Activated CD8-positive, alpha-beta memory T cell treated with anti-CD3 and anti-CD28 coated beads, Interleukin-2, amount 50 U/mL, for 24 hours (primary cell): Measurements from ENCODE around the gene LMX1A.
A peak's percentile ranks its signal among the peaks of the same experiment; 100 is the strongest.

Experiments
- DNase-seq: peaks from one replicate; pipeline ENCODE4 v3.0.0-alpha.2; 2020; ENCODE audit errors: extremely low read depth

LMX1A gene

DNA sequence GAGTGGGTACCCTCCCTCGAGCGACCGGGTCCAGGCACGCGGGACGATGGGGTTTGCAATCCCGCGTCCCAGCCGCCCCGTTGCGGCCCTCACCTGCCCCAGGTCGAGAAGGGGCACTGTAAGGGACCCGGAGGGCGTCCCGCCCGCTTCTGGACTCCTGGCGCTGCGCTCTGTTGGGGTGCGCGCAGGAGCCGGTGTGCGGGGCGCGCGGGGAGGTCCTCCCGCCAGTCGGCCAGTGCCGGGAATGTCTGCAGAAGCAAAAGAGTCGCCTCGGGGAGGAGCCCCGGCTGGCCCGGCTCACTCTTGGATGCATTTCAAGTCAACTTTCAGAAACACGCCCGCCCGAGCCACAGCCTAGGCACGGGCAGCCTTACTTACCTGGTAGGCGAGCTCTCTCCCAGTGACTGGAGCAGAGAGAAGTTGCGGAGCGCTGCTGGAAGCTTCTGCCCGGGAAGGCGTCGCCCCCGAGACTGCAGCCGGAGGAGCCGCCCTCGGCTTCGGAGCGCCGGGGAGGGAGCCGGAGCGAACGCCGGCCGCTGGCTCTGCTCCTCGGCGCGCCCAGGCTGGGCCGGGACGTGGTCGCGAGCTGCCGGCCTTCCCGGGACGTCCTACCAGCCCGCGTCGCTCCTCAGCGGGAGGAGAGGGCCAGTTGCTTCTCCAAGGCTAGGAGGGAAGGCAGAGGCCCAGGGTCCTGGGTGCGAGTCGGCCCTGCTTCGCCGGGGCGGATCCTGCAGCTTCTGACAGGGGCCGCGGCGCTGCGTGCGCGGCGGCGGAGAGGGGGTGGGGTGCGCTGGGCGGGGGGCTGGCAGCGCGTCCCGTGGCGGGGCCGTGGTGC lies at the start of gene LMX1A:
LMX1A (minus strand) TSS at position 739 of the 835 bp plus-strand sequence. CDS start 1,156 bp downstream, outside the sequence.
- DNase-seq: no peak

DNA sequence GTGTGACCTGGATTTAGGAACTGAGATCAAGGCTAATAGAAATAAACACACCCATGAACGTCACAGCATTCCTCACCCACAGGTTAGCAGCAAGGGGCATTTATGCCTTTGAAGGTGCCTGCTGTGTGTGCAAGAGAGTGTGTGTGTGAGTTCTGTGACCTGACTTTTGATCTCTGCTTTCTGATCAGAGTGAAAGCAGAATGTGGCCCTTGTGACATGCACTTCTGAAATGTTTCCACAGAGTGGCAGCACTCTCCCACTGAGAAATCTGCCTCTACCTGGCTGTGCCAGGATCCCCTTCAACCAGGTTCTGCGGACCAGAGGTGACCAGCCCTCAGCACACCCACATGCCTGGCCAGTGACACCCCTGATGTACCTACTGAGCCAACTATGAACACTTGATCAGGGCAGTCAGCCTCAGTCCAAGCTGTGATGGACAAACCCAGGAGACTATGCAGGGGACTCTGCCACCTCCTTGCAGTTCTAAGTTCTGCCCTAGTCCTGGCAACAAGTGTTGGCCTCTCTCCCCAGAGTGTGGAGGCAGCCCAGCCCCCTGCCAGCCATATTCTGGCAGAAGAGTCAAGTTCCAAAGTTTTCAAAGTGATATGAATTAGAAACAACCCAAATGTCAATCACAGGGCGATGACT lies 47.4 kb upstream of the LMX1A start:
- DNase-seq: no peak

DNA sequence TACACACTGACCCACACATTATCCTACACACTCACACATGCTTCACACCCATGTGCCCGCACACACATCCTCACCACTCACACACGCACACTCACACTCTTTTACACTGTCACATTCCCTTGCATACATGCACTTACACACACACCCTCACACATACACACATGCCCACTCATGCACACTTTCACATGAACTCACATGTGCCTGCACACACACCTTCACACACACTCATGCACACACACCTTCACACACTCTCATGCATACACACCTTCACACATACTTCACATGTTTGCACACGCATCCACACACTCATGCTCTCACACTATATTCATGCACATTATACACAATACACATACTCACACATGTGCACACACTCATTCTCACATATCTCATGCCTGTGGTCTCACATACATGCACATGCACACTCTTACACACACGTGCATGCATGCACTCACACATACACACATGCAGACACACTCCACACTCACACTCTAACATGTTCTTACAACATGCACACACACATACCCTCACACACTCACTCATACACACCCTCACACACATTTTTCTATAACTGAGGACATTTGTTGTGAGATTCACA lies 46.1 kb upstream of the LMX1A start:
- no peak for DNase-seq

DNA sequence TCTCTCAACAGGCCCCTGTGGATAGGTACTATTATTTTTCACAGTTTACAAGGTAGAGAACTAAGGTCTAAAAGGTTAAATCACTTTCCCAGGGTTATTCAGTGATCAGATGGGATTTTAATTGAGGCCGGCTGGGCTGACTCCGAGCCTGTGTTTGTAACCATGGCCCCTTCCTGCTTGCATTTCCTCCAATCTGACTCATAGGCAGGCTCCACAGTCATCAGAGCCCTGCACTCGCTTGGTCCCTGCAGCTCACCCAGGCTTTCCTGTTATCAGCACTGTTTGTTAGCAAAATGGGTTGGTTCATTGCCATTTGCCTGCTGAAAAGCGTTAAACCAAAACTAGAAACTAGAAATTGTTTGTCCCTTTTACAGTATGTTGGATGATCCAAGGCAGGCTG lies 41.4 kb upstream of the LMX1A start:
- no peak for DNase-seq

DNA sequence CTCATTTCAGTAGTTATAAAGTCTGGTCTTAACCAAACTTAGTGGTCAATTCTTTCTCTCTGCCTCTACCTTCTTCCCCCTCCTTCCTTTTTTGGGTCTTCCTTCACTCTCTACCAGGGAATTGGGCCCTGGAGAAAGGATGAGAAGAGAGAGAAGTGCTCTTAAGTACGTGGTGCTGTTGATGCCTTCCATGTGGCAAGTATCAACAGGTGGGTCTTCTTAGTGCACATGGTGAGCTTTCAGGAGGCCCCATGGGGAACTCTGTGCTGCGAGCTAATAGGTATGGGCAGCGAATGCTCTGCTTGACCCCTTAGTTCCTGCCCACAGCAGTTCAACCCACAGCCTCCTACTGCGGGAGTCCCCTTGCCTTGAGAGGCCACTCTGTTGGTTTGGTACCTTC lies 39.4 kb upstream of the LMX1A start:
- DNase-seq: no peak

GRCh38 chr1:165395478-165395877 lies 39.0 kb upstream of the LMX1A start:
- DNase-seq: no peak

DNA sequence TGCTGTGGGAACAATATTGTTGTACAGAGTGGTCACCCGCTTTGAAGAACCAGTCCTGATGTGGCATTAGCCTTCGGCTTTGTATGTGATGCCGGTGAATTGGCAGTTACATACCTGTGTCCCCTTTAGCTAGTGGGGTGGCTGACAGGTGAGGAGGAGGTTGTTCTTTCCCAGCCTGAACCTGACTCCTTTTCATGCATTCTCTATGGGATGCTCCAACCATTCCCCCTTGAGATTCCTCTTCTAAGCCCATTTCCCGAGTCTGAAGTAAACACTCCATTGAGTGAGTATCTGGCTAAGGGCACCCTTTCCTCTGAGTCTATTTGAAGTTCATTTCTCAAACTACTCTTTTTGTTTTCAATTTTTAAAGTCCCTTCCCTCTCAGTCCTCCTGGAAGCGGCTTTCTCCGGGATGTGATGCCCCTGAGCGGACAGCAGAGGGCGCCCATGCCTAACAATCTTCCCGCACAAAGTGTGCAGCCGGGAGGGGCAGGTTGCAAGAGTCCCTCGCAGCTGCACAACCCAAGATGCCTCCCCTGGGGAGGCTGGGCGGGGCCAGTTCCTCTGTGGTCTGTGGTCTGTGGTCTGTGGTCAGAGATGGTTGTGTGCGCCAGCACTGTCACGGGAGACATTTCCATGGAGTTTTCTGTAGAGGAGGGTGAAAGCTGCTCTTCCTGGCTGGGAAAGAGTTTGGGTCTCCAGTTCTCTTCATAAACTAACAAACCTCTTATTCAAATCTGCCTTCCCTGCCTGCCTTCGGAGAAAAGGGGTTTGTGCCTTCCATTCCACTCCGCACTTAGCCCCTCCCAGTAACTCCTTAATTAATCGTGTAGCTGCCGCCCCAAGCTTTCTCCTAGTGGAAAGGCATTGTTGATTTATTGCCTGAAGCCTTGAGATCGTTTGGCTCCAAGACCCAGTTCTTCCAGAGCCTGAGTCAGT lies 36.4 kb upstream of the LMX1A start:
- peak; percentile 80 for DNase-seq

GRCh38 chr1:165389609-165390008 lies 33.1 kb upstream of the LMX1A start:
- no peak for DNase-seq

- no peak for DNase-seq
These were observed 31.4 kb upstream of the LMX1A start for GRCh38 chr1:165387961-165388360.

GRCh38 chr1:165387505-165387904 lies 31.0 kb upstream of the LMX1A start:
- no peak for DNase-seq

DNA sequence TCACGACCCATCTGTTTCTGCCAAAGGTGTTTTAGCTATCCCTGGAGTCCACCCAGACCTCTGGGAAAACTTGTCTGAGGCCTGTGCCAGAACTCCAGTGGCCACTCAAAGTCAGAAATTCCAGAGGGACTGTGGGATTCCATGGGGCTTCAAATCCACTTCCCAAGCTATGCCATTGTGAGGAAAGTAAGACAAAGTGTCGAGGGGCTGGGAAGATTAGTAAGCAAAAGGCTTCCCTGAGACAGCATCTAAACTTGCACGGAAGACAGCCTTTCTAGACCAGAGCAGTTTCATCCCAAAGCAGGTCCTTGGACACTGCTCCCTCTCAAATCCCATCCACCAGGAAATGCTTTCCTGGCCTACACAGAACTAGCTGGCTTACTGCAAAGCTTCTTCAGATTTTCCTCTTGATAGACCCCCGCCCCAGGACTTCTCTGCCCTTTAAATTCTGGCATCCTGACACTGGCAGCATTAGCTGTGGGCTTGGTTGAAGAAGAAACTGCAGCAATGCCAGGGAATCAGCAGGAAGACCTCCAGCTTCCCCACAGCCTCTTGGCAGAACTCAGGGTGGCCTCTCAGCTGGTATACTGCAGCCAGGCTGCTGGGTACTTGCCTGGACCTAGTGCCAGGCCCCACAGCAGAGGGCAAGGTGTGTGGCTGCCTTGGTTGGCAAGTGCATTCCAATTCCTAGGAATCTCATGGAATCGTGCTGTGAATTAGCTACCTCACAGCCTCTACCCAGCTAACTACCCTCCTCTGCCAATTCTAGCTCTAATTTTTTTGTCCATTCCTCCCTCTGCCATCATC lies 27.3 kb upstream of the LMX1A start:
- no peak for DNase-seq

DNA sequence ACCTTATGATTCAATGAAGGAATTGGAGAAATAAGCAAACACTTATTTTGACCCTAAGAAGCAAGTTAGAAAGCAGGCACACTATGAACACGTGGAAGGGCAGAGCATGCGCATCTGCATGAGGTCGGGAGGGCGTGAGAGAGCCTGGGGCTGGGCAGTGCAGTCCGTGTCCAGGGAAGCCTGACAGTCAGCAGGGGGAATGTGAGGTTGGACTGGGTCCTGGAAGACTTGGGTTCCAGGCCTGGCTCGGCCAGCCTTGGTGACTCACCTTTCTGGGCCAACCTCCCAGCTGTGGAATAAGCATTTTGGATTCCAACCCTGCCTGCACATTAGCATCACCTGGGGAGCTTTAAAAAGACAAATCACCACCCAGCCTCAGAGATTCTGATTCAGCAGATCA lies 26.6 kb upstream of the LMX1A start:
- DNase-seq: no peak

DNA sequence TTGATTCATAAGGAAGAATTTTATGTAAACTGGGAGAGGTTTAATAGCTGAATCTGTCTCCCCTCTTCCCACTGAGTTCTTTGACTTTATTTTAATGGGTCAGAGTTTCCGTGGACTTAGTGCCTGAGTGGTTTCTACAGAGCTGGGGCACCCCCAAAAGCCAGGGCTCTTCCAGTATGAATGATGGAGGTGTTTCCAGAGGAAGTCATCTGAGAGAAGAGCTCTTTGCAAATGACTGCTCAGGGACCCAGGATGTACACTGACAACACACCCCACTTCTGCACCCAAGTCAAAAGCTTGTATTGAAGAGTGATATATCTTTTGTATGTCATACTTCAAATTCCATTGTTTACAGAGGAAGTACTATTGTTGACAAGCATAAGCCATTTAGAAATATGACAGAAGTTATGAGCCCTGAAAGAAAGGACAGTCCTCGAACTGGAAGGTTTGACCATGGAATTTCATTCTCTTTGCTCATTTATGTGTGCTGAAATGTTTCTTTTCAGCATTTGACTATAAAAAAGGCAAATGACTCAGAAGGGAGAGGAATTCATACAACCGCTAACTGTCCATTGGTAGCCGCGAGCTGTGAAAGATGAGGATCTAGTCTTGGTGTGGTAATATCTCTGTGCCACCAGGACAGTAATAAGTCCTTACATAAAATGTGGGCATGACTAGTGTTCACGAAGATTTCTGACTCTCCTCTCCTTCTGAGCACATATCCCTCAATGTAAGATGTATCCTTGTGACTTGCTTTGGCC lies 25.4 kb upstream of the LMX1A start:
- no peak for DNase-seq

DNA sequence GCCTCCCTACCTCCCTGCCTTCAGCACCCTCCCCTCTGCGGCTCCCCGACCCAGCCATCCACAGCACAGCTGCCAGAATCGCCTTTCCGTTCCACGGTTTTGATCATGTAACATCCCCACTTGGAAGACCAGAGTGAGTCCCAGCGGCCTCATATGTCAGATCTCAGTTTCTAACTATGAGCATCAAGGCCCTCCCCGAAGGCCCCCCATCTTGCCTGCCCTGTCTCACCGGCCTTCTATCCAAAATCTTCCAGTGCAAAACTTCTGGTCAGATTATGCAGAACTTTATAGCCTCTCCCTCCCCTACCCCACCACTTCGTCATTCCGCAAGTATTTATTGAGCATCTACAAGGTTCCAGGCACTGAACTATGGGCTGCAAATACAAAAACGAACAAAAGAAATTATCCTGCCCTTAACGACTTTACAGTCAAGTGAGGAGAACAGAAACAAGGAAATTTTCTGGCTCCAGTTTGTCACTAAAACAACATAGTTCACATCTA lies 20.3 kb upstream of the LMX1A start:
- no peak for DNase-seq

DNA sequence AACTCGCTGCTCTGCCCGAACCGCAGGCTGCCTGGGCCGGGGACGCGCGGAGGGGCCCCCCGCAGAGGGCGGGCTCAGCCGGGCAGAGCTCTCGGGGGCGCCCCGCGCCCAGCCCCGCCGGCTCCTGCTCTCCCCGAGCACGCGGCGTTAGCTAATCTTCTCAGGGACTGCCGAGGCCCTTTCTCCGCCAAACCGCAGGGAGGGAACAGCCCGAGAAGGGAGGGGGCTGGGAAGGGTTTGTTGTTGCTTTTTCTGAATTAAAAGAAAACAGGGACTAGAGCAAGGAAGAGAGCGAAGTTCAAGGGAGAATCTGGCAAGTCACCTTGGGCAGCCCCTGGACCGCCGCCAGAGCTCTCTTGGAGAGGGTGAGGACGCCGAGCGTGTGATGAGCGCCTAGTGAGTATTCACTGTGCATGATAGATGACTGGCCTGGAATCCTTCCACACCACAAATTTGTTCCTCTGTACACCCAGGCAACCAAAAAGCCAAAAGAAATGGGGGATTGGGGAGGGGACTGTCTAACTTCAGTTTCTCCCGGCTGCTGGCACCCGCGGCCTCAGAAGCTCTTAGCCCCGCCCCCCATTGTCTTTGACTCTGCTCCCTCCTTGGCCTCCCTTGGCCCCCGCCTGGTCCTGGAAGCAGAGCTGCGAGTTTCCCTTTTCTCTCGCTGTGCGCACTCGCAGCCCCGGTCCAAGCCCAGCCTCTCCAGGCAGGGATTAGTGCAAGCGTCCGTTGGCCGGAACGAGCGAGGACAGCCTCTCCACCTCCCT lies 19.7 kb upstream of the LMX1A start:
- no peak for DNase-seq

DNA sequence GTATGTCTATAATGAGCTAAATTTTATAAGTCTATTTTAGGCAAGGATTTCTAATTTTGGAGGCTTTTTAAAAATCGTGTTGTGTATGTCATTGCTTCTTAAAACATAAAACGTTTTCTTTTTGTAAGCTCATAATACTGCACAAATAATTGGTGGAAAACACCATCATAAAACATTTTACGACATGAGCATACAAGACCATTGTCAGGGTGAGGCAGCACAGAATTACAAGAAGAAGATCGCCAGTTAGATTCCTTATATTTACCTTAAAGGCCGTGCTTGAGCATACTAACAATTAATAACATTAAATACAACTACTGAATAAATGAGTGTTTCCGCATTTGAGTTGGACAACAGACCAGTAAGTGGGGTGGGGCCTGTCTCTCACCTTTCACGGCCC lies 19.1 kb upstream of the LMX1A start:
- DNase-seq: no peak

DNA sequence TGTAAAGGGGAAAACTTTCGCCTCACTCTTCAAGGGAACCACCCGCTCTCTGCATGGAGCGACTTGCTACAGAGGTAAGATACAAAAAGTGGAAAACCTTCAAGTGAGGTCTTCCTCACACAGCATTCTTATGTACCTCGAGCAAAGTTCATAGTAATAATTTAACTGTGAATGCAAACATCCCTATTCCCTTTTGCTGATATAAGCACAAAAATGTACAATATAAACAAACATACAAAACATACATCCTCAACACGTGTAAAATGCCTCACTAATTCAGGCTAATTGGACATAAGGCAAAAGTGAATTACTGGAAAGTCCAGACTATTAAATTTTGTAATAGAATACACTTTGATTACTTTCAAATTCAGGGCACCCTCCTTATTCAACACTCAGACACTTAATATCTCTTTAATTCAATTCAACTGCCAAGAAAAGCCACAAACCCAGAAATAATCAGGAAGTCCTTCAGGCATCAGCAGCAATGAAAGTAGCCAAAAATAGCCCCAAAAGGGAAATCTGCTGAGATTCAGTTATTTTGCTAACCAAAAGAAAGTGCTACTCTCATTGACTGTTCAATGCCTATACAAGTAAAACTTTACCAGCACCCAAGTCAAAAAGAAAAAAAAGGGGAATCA lies 15.2 kb upstream of the LMX1A start:
- no peak for DNase-seq

GRCh38 chr1:165369255-165369848 lies 12.8 kb upstream of the LMX1A start:
- DNase-seq: no peak
